ENCODE results near the gene SUCLG2. TPM values are rescaled to one million over a fixed set of nuclear protein-coding genes. Genes with fewer than 3 reads are reported as not detected.

Gene SUCLG2
- total RNA-seq, 2 experiments from 2014 or later, result 61.1 to 62.7 TPM

GRCh38 chr3:67361770-67362169, 292.6 kb downstream of the SUCLG2 start:
- CTCF ChIA-PET, result no interaction called here
- POLR2A ChIA-PET, result no interaction called here

DNA sequence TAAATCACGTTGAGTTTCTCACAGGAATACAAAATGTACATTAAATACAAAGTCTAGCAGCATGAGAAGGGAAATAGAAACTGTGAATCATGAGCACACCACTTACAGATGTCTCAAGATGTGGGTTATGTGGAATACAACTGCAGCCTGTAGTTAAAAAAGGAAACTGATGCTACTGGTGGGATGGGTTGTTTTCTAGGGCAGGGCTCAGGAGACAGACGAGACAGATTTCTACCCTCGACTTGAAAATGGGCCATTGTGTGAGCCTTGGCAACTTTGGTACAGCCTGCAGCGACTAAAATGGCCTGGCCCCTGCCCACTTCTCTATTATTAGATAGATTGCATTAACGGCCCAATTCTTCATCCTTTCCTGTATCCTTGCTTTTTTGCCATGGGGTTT, 293.1 kb downstream of the SUCLG2 start:
- POLR2A ChIA-PET, result no interaction called here
- CTCF ChIA-PET, result no interaction called here

DNA sequence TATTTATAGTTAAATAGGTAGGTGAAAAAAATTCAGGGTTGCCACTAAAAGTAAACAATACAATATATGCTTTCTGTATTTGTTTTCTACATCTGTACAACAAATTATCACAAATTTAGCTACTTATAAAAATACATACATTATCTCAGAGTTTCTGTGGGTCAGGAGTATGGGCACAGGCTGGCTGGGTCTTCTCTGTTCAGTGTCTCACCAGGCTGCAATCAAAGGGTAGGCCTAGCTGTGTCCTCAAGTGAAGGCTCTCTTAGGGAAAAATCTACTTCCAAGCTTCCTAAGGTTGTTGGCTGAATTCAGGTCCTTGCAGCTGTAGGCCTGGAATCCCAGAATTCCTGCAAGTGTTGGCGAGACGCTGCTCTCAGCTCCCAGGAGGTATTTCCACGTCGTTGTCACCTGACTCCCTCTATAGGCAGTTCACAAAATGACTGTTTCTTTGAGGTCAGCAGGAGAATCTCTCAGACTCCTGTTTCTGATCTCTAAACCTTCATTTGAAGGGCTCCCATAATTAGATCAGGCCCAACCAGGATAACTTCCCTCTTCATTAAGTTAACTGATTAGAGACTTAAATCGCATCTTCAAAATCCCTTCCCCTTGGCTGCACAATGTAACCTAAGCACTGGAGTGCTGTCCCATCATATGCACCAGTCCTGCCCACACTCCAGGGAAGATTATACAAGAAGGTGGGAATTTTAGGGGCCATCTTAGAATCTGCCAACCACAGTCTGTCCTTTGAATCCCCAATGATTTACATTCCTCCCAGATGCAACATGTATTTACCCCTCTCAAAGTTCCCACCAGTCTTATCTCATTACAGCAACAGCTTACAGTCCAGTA, 296.6 kb downstream of the SUCLG2 start:
- ChIA-PET POLR2A (no interaction called here), CTCF (no interaction called here)

DNA sequence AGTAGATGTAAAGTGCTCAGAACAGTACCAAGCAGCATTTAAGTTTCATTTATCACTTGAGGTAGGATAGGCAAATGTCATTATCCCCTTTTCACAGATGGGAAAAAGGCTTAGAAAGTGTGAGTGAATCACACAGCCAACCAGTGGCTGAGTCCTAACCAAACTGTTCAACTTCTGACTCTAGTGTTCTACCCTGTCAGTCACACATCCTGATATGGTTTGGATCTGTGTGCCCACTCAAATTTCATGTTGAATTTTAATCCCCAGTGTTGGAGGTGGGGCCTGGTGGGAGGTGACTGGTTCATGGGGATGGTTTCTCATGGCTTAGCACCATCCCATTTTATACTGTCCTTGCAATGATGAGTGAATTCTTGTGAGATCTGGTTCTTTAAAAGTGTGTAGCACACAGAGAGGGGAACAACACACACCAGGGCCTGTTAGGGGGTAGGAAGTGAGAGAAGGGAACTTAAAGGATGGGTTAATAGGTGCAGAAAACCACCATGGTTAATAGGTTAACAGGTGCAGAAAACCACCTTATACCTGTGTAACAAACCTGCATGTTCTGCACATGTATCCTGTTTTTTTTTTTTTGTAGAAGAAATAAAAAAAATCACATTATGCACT, 304.7 kb downstream of the SUCLG2 start:
- POLR2A ChIA-PET, result no interaction called here
- CTCF ChIA-PET, result no interaction called here

- CTCF ChIA-PET, result no interaction called here
- POLR2A ChIA-PET, result no interaction called here
Observed at GRCh38 chr3:67346081-67346480, 308.3 kb downstream of the SUCLG2 start.

- CTCF ChIA-PET, result no interaction called here
- POLR2A ChIA-PET, result no interaction called here
Observed at GRCh38 chr3:67335813-67336212, 318.6 kb downstream of the SUCLG2 start.

DNA sequence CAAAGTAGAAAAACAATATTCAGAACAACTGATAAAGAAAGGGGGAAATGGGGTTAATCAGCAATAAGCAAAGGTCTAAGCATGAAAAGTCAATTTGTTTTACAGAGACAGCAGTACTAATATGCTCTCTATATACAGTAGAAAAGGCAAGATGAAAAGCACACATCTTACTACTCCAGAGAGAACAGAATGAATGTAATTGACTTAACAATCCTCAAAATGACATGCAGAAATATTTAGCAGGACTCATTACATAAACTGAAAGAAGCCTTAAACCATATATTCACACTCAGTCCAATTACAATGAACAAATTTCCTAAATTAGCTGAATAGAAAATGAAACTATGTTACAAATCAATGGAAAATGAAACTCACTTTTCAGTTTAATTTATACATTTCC, 319.8 kb downstream of the SUCLG2 start:
- POLR2A ChIA-PET, result interaction anchor here (1.0 kb wide), 1 partner anchor 14 kb away, joined by 3 read pairs; no protein-coding TSS in a partner anchor
- CTCF ChIA-PET, result no interaction called here

- ChIA-PET CTCF (no interaction called here), POLR2A (no interaction called here)
Observed at GRCh38 chr3:67329358-67329757, 325.1 kb downstream of the SUCLG2 start.

DNA sequence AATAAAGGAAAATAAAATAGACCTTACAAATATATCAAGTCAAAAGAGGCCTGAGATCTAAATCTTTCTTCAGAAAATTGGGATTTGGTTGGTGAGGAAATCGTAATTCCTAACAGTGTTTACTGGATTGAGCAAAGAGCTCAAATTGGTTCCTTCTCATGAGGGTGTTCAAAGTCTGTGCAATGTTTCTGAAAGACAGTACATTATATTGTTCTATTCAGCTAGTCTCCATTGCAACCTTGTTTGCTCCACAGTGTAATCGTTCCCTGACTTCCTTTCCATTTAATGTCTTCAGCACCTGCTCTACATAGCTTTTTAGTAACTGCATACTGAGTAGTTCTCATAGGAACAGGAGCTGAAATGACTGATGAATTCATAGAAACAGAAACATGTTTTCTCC, 326.8 kb downstream of the SUCLG2 start:
- ChIA-PET CTCF (no interaction called here), POLR2A (no interaction called here)

GRCh38 chr3:67325231-67325630, 329.2 kb downstream of the SUCLG2 start:
- CTCF ChIA-PET, result no interaction called here
- POLR2A ChIA-PET, result no interaction called here

Data from activated CD8-positive, alpha-beta memory T cell treated with anti-CD3 and anti-CD28 coated beads for 36 hours (primary cell).